ENCODE measurements around the gene HK2.

GRCh38 chr2:74924463-74925265 is 90.7 kb downstream of the HK2 start:
- TF ChIP-seq POLR2A (IDR thresholded peaks at IDR 0.05; ENCODE audit: low read depth, low read length) (no peak), GATA2 (IDR thresholded peaks at IDR 0.05; ENCODE audit: insufficient read depth, insufficient read length, low read depth, low read length) (no peak), JUN (IDR thresholded peaks at IDR 0.05; ENCODE audit: borderline replicate concordance, insufficient read depth, insufficient read length, low read depth) (no peak), EZH2 (IDR thresholded peaks at IDR 0.05; ENCODE audit: borderline replicate concordance, low read depth, low read length, severe bottlenecking) (no peak)
- TF ChIP-seq, protein P1, sequence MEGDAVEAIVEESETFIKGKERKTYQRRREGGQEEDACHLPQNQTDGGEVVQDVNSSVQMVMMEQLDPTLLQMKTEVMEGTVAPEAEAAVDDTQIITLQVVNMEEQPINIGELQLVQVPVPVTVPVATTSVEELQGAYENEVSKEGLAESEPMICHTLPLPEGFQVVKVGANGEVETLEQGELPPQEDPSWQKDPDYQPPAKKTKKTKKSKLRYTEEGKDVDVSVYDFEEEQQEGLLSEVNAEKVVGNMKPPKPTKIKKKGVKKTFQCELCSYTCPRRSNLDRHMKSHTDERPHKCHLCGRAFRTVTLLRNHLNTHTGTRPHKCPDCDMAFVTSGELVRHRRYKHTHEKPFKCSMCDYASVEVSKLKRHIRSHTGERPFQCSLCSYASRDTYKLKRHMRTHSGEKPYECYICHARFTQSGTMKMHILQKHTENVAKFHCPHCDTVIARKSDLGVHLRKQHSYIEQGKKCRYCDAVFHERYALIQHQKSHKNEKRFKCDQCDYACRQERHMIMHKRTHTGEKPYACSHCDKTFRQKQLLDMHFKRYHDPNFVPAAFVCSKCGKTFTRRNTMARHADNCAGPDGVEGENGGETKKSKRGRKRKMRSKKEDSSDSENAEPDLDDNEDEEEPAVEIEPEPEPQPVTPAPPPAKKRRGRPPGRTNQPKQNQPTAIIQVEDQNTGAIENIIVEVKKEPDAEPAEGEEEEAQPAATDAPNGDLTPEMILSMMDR (IDR thresholded peaks at IDR 0.05; ENCODE audit: extremely low read depth in 1 of 2, insufficient read depth in 1 of 2, low read depth in 1 of 2, low read length in 2 of 2), result no peak
